ENCODE measurements around the gene DUSP2.
A peak's percentile ranks its signal among the peaks of the same experiment; 100 is the strongest.
"Not testable (repeated sequence)": the region's sequence is repeated elsewhere in the genome, so short reads cannot be mapped to it uniquely, and the experiment has no call there.

The DUSP2 gene

DNA sequence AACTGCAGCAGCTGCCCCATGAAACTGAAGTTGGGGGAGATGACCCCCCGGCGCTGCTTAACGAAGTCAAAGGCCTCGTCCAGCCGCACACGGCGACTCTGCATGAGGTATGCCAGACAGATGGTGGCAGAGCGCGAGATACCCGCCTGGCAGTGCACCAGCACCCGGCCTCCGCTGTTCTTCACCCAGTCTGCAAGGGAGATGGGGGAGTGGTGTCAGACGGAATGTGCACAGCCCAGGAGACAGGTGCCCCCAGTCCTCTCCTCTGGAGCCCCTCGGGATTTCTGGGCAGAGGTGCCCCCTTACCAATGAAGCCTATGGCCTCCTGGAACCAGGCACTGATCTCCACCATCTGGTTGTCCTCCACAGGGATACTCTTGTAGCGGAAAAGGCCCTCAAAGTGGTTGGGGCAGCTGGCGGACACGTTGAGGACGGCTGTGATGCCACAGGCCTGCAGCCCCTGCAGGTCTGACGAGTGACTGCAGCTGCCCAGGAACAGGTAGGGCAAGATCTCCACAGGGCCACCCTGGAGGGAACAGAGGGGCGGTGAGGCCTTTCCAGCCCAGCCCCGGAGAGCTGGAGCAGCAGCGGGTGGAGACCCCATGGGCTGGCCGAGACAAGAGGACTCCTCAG, 1.3 kb downstream of the DUSP2 start:
- no peak for TF ChIP-seq POLR2A (IDR thresholded peaks at IDR 0.05; ENCODE audit: extremely low read depth, insufficient read length)
- TF ChIP-seq MYC (IDR thresholded peaks at IDR 0.05; ENCODE audit: low read depth, low read length), result no peak
- TF ChIP-seq, protein P1, sequence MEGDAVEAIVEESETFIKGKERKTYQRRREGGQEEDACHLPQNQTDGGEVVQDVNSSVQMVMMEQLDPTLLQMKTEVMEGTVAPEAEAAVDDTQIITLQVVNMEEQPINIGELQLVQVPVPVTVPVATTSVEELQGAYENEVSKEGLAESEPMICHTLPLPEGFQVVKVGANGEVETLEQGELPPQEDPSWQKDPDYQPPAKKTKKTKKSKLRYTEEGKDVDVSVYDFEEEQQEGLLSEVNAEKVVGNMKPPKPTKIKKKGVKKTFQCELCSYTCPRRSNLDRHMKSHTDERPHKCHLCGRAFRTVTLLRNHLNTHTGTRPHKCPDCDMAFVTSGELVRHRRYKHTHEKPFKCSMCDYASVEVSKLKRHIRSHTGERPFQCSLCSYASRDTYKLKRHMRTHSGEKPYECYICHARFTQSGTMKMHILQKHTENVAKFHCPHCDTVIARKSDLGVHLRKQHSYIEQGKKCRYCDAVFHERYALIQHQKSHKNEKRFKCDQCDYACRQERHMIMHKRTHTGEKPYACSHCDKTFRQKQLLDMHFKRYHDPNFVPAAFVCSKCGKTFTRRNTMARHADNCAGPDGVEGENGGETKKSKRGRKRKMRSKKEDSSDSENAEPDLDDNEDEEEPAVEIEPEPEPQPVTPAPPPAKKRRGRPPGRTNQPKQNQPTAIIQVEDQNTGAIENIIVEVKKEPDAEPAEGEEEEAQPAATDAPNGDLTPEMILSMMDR (IDR thresholded peaks at IDR 0.05; ENCODE audit: low read depth, low read length), result peak; percentile 20
- peak; percentile 58 for DNase-seq (ENCODE audit: low read depth)
- peak overlapping the region; percentile 84 for H3K4me3 ChIP-seq (ENCODE audit: low read depth, low read length)

DNA sequence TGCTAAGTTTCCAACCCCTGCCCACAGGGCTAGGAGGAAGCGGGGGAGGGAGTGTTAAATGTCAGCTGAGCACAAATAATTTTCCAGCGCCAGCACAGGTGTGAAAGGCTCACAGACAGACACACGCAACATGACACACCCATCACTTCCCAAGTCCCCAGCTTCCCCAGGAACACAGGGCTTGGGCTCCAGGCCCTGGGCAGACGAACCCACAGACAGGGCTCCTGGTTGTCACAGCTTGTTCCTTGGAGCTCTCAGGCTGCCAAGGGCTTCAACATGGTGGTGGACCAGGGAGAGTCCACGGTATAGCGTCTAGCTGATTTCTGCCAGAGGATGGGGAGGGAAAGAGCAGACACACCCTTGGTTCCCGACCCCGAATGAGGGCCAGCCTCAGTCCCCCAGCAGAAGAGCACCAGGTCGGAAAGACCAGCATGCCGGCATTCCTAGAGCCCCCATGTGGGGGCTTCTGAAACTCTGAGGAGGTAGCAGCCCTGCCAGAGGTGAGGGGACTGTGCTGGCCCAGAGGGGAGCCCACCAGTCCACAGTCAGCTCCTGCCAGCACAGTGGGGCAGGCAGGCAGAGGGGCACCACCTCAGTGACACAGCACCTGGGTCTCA, 1.9 kb downstream of the DUSP2 start:
- no peak for TF ChIP-seq POLR2A (IDR thresholded peaks at IDR 0.05; ENCODE audit: extremely low read depth, insufficient read length)
- TF ChIP-seq, protein P2, sequence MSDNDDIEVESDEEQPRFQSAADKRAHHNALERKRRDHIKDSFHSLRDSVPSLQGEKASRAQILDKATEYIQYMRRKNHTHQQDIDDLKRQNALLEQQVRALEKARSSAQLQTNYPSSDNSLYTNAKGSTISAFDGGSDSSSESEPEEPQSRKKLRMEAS (IDR thresholded peaks at IDR 0.05; ENCODE audit: low read depth, low read length), result no peak
- TF ChIP-seq, protein P1 (IDR thresholded peaks at IDR 0.05; ENCODE audit: low read depth, low read length), result no peak
- no peak for TF ChIP-seq MYC (IDR thresholded peaks at IDR 0.05; ENCODE audit: low read depth, low read length)
- peak overlapping the region; percentile 84 for H3K4me3 ChIP-seq (ENCODE audit: low read depth, low read length)
- no peak for DNase-seq (ENCODE audit: low read depth)

DNA sequence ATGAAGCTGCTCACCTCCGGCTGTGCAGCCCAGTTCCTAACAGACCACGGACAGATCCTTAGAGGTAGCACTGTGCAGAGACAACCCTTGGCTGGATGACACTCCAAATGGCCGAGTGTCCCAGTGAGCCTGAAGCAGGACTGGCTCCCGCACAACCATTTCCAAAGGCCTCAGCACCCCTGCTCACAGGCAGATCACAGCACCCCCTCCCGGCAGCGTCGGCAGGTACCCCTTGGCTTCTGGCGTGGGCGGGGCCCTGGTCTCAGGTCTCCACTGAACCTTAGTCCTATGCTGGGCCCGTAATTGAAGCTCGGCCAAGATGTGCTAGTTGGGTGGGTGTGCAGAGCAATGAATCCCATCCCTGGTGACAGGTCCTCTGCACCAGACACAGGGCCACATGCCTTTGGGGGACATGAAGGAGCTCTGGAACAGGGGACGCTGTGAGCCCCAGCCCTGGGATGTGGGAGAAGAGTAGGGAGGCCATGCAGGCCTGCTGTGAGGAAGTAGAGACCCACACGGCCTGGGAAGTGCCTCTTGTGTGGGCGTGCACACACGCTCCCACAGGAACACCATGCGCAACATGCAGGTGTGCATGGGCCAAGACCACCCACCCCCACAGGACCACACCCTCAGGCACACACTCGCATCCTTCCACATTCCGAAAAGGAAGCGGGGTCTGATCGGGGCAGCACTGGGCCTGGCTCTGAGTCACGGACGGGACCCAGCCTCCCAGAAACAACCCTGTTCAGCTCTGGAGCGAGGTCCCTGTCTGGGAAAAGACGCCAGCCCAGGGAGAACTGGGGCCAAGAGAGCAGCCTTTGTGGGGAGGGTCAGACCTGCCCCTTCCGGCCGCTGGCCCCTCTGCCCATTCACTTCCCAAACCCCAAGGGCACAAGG, 2.8 kb downstream of the DUSP2 start:
- peak overlapping the region; percentile 84 for H3K4me3 ChIP-seq (ENCODE audit: low read depth, low read length)
- TF ChIP-seq, protein P1 (IDR thresholded peaks at IDR 0.05; ENCODE audit: low read depth, low read length), result no peak
- TF ChIP-seq POLR2A (IDR thresholded peaks at IDR 0.05; ENCODE audit: extremely low read depth, insufficient read length) (no peak), MYC (IDR thresholded peaks at IDR 0.05; ENCODE audit: low read depth, low read length) (no peak)
- TF ChIP-seq, protein P2 (IDR thresholded peaks at IDR 0.05; ENCODE audit: low read depth, low read length), result no peak
- DNase-seq (ENCODE audit: low read depth), result peak; percentile 40

DNA sequence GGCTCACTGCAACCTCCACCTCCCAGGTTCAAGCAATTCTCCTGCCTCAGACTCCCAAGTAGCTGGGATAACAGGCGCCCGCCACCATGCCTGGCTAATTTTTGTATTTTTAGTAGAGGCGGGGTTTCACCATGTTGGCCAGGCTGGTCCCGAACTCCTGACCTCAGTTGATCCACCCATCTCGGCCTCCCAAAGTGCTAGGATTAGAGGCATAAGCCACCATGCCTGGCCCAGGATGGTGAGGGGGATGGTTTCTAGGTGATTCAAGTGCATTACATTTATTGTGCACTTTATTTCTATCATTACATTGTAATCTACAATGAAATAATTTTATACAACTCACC, 3.6 kb downstream of the DUSP2 start:
- H3K4me3 ChIP-seq (ENCODE audit: low read depth, low read length); DNase-seq (ENCODE audit: low read depth): not testable (repeated sequence)

DNA sequence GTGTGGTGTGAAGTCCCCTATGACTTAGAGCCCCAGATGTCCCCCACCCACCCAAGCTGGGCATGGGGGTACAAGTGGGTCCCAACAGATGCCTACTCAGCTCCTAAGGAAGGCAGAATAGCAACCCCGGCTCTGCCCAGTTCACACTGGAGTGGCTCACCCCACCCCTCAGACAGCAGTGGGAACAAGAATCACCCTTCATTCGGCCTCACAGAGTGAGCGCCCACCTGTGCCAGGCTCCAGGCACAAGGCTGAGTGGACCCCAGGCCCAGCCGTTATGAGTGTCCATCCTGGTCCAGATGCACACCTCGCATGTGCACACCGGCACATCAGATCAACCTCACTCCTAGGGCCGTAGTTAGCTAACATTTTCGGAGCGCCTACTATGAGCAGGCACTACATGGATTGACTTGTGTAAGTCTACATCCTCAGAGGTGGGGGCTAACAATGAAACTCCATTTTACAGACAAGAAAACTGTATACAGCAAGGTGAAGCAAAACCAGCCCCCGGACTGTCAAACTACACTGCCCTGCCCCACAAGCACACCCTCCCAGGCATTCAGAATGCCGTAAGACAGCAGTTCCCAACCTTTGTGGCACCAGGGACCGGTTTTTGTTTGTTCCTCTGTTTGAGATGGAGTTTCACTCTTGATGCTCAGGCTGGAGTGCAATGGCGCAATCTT, 4.2 kb downstream of the DUSP2 start:
- no peak overlapping the region for H3K4me3 ChIP-seq (ENCODE audit: low read depth, low read length)
- DNase-seq (ENCODE audit: low read depth), result no peak
- TF ChIP-seq, protein P1 (IDR thresholded peaks at IDR 0.05; ENCODE audit: low read depth, low read length), result no peak
- TF ChIP-seq POLR2A (IDR thresholded peaks at IDR 0.05; ENCODE audit: extremely low read depth, insufficient read length) (no peak), MYC (IDR thresholded peaks at IDR 0.05; ENCODE audit: low read depth, low read length) (no peak)
- TF ChIP-seq, protein P2 (IDR thresholded peaks at IDR 0.05; ENCODE audit: low read depth, low read length), result no peak
